GM18951 (cell line): ENCODE data around the gene ITPRIPL1.

Source experiments
- POLR2A ChIP-seq: IDR thresholded peaks from 4 replicates; pipeline ENCODE4 v1.6.1; 2011; ENCODE audit warnings: mild to moderate bottlenecking; ENCODE audit not compliant: insufficient read length, insufficient read depth; ENCODE audit errors: extremely low read depth
- in situ Hi-C: fragments of 300-500 bp; cut with MboI; formaldehyde crosslinking; loops from one replicate; pipeline ENCODE4 v1.12.0; 2022; ENCODE audit warnings: low sequenced_read_pairs, mixed read lengths, inconsistent platforms; ENCODE audit not compliant: unreplicated experiment

Gene ITPRIPL1

DNA sequence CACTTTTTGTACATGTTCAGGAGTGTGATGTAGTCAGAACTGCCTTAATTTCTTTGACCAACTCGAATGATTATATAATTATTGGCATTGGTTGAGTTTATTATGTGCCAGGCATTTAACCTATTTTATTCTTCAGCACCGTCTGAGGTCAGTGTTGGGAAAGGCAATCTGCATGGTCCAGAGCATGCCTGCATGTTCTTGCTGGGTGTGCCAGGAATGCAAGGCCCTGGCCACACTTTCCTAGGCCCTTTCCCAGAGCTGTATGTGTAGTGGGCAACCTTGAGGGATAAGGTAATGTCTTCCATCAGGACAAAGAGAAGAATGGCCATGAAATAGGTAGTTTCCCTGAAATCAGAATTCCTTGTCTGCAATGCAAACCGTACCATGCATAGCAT is 10.1 kb upstream of the ITPRIPL1 start:
- in situ Hi-C loops: no loop called here

DNA sequence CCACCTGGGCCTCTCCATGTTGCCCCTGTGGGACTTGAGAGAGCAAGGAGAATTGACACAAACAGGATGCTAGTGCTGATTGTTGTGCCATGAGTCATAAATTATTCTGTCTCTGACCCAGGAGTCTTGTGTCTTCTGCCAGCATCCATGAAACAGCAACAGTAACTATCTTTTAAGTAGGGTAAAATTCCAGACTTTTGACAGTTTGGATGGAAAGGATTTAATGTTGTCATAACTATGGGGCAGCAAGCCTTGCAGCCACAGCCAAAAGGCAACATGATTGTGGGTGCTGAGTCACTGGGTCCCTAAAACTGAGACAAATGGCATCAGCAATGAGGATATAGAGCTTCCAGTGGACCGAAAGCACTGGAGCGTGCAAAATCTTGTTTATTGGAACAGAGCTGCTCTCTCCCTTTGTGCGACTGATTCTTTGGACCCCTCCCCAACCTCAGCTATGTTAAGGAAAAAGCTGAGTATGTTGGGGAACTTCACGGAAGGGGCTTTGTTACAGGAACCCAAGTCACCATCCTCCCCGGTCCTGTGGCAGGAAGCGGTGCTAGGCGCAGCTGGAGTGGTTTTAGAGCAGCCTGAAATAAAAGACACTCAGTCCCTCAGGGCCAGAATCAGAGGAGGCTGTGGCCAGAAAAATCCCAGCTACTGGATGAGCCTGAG is 9.6 kb upstream of the ITPRIPL1 start:
- in situ Hi-C loops: no loop called here
- no peak for TF ChIP-seq POLR2A

More for the DNA sequence above, 10.1 kb upstream of the ITPRIPL1 start:
- no peak for TF ChIP-seq POLR2A

DNA sequence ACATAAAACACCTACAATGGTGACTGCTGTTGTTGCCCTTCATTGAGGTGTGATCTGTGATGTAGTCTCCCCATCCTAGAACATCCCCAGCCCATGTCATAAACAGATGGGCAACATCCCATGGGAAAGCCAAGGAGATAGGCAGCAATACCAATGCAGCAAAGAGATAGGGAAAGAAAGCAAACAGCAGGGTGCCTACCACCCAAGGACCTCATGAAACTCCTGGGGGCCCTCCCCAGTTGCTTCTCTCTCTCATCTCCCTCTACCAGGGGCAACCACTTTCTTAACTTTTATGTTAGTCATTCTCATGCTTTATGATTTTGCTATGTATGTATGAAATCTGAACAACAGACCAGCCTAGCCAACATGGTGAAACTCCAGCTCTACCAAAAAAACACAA is 8.1 kb upstream of the ITPRIPL1 start:
- in situ Hi-C loops: no loop called here
- no peak for TF ChIP-seq POLR2A

DNA sequence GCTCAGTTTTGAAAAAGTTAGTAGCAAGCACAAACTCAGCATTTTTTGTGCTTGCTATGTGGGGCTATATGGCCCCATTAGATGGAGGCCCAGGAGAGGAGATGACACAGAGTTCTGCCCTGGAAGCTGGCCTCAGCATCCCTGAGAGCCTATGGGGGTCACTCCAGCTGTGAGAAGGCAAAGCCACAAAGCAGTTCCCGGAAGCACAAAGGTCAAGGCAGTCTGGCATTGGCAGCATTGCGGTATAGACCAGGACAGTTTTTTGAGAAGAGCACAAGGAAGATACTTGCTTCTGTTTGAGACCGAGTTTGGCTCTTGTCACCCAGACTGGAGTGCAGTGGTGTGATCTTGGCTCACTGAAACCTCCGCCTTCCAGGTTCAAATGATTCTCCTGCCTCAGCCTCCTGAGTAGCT is 7.5 kb upstream of the ITPRIPL1 start:
- TF ChIP-seq POLR2A: no peak
- in situ Hi-C loops: no loop called here

DNA sequence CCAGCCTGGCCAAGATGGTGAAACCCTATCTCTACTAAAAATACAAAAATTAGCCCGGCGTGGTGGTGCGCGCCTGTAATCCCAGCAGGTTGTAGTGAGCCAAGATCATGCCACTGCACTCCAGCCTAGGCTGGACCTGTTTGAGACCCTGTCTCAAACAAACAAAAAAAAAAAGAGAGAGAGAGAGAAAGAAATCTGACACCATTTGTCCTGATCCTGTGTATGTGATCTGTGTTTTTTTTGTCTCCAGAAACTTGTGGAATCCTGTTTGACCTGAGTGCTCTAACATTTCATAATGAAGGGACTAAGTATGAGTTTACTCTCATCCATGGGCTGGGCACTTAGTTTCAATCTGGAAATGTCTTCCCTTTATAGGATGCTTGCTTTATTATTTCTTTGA is 6.4 kb upstream of the ITPRIPL1 start:
- no peak for TF ChIP-seq POLR2A
- in situ Hi-C loops: no loop called here

DNA sequence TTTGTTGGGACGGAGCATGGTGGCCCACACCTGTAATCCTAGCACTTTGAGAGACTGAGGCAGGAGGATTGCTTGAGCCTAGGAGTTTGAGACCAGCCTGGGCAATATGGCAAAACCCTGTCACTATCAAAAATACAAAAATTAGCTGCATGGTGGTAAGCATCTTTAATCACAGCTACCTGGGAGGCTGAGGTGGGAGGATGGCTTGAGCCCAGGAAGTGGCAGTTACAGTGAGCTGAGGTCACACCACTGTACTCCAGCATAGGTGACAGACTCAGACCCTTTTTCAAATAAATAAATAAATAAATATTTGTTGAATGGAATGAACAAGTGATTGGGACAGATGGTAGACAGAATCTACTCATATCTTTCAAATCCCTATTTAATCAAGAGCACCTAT is 5.7 kb upstream of the ITPRIPL1 start:
- in situ Hi-C loops: no loop called here
- no peak for TF ChIP-seq POLR2A

DNA sequence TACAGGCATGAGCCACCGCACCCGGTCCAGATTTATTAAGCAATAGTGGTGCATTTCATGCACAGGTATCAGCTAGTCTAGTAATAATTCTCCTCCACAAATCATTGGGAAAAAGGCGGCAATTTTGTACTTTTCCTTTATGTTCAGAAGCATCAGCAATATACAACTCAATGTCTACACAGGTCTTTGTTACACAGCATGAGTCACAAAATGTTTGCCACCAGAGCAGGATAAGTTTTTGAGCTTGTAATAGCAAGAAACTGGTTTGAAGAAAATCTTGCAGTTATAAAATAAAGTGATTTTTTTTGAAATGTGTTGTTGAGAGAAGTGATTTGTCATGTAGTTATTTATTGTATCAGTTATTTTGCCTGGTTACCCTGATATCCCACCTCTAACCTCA is 4.8 kb upstream of the ITPRIPL1 start:
- TF ChIP-seq POLR2A: no peak
- in situ Hi-C loops: no loop called here

DNA sequence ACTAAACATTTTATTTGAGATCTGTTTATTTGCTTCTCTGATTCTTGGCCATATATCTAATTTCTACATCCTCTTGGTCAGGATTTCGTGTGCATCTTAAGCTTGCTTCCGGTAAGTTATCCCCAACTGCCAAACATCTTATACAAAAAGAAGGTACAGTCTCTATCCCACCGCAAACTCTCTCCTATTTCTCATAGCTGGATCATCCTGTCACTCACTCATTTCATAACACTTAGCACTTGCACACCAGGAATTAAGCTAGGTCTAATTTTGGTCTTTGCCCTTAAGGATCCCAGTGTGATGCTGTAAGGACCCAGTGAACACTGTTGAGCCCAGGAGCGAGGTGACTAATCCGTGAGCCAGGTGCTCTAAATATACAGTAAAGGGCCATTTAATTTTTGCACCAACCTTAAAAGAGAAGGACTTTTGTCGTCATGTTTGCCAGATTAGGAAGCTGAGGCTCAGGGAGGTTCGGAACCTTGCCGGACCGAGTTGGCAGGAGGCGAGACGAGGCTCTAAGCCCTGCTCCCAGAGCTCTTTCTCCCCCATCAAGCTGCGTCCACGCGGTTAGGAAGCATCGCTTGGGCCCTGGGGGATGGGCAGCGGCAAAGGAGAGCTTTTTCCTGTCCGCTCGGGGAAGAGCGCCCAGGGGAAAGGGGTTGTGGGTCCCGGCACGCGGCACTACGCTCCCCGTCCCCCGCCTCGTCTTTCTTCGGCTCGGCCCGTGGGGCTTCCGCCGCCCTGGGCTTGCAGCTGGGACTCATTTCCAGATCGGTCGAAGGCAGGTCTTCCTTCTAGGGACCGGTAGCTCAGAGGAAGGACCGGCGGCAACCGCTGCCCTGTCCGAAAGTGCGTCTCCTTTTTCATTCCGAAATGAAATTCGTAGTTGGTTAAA is 4.1 kb upstream of the ITPRIPL1 start:
- TF ChIP-seq POLR2A: no peak
- in situ Hi-C loops: no loop called here

DNA sequence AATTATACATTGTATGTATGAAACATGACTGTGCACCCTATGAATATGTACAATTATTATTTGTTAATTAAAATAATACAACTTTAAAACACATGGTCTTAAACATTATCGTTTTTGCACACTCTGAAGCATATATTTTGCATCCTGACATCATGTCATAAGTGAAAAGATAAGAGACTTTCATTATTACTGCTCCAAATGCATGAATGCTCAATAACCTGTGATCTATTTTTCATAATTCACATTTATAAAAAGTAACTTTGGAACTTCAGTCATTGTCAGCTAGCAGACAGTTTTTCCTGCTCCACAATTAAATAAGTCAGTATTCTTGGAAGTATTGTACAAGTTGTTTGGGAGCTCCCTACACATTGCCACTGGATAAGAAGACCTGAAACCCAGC is 1.3 kb upstream of the ITPRIPL1 start:
- in situ Hi-C loops: no loop called here
- no peak for TF ChIP-seq POLR2A

DNA sequence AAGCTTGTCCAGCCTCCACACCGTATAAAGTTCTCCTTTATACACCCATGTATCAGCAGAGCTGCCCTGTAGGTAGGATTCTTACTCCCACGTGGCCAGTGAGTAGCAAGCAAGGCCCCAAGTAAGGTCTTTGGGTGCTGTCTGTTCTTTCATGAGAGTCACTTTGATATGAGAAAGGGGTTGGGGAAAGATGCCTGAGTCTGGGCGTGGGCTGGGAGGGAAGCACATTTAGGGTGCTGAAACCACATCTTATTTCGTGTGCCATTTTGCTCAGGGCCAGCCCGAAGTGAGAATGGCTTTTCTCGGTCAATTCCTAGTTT is 436 bp upstream of the ITPRIPL1 start:
- in situ Hi-C loops: no loop called here
- TF ChIP-seq POLR2A: no peak

DNA sequence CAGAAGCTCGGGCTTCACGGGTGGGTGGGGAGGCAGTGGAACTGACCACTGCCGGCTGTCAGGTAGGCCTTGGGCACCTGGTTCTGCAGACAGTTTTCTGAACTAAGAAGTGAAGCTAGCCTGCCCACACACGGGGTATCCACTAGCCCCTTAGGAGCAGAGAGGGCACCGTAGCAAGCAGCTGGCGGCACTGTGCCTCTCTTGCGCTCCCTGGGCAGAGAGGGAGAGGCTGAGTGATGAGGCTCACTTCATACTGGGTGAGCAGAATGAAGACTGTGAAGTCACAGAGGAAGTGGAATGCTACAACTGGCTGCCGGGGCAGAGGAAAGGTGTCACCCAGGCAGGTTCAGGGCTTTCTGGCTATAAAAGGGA is 753 bp downstream of the ITPRIPL1 start:
- TF ChIP-seq POLR2A: peak; percentile 44
- in situ Hi-C loops: no loop called here

DNA sequence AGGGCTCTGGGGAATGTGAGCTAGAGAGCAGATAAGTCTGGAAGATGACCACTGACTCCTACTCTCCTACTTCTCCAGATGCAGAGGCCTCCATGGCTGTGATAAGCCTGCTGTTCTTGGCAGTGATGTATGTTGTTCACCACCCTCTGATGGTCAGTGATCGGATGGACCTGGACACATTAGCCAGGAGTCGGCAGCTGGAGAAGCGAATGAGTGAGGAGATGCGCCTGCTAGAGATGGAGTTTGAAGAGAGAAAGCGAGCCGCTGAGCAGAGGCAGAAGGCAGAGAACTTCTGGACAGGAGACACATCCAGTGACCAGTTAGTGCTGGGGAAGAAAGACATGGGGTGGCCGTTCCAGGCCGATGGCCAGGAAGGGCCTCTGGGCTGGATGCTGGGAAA is 1.4 kb downstream of the ITPRIPL1 start:
- in situ Hi-C loops: no loop called here
- TF ChIP-seq POLR2A: no peak

DNA sequence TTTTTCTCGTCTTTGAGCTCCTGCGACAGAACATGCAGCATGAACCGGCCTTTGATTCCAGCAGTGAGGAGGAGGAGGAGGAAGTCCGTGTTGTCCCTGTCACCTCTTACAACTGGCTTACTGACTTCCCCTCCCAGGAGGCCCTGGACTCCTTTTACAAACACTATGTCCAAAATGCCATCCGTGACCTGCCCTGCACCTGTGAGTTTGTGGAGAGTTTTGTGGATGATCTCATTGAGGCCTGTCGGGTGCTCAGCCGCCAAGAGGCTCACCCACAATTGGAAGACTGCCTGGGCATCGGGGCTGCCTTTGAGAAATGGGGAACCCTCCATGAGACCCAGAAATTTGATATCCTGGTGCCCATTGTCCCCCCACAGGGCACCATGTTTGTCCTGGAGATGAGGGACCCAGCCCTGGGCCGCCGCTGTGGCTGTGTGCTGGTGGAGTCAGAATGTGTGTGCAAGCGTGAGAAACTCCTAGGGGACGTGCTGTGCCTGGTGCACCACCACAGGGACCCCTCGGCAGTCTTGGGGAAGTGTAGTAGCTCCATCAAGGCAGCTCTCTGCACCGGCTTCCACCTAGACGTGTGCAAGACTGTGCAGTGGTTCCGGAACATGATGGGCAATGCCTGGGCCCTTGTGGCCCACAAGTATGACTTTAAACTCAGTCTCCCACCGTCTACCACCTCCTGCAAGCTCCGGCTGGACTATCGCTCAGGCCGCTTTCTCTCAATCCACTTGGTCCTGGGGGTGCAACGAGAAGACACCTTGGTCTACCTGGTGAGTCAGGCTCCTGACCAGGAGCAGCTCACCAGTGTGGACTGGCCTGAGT is 2.1 kb downstream of the ITPRIPL1 start:
- TF ChIP-seq POLR2A: no peak
- in situ Hi-C loops: no loop called here

DNA sequence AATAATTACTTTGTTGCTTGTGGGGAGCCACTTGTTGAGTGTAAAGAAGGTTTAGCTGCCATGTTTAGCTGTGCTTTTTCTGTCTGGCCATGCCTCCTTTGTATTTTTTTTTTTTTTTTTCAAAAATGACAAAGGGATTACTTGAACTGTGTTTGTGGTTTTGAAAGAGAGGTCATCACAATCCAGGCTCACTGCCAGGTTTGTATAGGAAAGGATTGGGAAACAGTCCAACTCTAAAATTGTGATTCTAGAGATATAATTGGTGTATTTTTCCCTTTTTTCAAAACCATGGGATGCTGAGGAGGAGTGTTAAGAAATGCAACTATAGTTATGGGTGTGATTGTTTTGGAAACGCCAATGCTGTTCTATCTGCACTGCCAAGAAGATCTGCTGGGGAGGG is 4.3 kb downstream of the ITPRIPL1 start:
- no peak for TF ChIP-seq POLR2A
- in situ Hi-C loops: no loop called here

DNA sequence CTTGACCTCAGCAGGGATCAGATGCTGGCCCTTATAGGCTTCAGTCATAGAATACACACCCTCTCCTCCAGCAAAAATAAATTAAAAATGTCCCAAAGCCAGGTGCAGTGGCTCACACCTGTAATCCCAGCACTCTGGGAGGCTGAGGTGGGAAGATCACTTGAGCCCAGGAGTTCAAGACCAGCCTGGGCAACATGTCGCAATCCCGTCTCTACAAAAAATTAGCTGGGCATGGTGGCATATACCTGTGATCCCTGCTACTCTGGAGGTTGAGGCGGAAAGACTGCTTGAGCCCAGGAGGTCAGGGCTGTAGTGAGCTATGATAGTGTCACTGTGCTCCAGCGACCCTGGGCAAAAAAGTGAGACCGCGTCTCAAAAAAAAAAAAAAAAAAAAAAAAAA is 4.8 kb downstream of the ITPRIPL1 start:
- no peak for TF ChIP-seq POLR2A
- in situ Hi-C loops: no loop called here
